Measurements from ENCODE around the gene PEX11G.

DNA sequence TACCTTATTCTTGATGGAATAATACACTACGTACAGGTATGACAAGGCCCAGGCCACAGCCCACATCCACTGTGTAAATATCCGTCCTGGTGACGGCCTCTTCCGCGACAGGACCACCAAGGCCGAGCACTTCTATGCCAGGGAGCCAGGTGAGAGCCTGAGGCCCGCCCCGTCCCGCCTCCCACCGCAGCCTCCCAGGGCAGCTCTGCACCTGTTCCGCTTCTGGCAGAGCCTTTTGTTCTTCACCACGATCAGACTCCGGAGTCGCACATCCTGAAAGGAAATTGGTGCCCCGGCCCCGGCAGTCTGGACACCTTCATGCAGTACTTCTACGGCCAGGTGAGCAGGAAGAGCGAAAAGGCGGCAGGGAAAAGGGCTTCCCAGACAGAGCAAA, 16.4 kb upstream of the PEX11G start:
- TF ChIP-seq POLR2A (IDR thresholded peaks at IDR 0.05) = no peak
- TF ChIP-seq, protein P1, sequence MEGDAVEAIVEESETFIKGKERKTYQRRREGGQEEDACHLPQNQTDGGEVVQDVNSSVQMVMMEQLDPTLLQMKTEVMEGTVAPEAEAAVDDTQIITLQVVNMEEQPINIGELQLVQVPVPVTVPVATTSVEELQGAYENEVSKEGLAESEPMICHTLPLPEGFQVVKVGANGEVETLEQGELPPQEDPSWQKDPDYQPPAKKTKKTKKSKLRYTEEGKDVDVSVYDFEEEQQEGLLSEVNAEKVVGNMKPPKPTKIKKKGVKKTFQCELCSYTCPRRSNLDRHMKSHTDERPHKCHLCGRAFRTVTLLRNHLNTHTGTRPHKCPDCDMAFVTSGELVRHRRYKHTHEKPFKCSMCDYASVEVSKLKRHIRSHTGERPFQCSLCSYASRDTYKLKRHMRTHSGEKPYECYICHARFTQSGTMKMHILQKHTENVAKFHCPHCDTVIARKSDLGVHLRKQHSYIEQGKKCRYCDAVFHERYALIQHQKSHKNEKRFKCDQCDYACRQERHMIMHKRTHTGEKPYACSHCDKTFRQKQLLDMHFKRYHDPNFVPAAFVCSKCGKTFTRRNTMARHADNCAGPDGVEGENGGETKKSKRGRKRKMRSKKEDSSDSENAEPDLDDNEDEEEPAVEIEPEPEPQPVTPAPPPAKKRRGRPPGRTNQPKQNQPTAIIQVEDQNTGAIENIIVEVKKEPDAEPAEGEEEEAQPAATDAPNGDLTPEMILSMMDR (IDR thresholded peaks at IDR 0.05 in 4 of 5, conservative IDR thresholded peaks at IDR 0.05 in 1 of 5) = no peak

Data from gastrocnemius medialis (tissue), 4 donors.